Amygdala (tissue), 56 donors: ENCODE results near the gene TBX15.
A peak's percentile ranks its signal among the peaks of the same experiment; 100 is the strongest.

Experiments used
- DNase-seq, 56 donors: peaks; one replicate each; lab custom pipeline; 2025; lab: John Stamatoyannopoulos, UW

Gene TBX15

DNA sequence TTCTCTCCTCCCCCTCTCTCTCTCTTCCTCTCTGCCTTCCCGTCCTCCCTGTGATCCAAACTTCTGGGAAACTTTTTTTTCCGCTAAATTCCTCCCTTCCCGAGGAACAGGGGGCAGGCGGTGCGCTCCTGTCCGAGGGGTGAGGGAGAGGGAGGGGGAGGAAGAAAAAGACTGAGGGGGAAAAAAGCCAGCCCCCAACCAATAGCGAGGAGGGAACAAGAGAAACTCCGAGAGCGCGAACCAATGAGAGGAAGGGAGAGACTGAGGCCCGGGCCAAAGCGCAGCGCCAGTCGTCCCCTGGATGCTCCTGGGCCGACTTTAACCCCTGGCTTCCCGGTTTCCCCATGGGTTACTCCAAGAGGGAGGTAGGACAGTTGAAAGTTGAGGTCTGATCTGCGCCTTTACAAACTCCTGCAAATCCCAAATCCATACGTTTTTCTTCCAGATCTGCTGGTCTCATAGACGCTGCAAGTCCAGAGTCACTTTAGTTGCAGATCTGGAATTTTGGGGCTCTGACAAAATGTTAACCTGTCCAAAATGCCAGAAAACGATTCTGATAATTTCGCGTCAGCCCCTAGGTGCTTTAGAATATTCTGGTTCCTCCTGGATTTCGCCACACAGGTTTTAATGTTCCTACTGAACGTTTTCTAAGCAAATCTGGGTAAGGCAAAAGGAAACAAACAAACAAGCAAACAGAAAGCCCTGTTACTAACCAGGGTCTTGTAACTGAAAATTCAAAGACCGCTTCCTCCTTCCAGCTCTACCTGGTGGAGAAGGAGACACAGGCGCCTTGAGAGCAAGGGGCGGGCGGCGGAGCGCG is at the start of gene TBX15:
Gene TBX15 (minus strand): TSS at position 158 of the 820 bp plus-strand sequence. CDS start 548 bp downstream, outside the sequence.
- DNase-seq, result no peak

DNA sequence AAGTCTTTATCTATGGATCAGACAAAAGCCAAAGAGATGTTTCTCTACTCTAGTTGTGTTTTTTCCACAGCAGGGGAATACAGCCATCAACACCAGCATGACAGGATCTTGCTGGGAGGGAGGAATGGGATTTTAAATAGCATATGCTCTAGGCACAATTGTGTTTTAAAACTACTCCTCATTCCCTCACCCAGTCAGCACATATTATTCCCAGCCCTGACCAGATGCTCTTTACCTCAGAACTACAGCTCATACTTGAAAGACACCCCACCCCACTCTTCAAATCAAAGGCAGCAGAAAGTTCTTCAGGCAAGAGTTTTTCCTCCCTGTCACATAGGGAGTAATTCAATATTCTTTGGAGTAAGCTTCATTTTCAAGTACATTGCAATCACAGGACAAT is 46.2 kb upstream of the TBX15 start:
- no peak for DNase-seq

DNA sequence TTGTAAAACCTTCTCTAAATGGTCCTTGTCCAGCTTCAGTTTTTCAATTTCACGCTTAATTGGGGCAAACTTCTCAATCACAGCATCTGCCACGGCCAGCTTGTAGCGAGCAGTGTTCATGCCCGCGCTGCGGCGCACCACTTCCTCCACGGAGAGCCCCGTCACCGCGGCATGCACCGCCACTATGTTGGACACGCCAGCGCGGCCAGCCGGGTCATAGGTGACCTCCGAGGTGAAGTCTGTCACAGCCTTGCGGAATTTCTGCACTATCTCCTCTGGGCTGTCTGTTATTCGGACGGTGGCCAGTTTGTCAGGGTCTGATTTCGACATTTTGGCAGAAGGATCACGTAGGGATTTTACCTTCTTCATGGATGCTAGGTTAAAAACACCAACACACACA is 44.8 kb upstream of the TBX15 start:
- no peak for DNase-seq

DNA sequence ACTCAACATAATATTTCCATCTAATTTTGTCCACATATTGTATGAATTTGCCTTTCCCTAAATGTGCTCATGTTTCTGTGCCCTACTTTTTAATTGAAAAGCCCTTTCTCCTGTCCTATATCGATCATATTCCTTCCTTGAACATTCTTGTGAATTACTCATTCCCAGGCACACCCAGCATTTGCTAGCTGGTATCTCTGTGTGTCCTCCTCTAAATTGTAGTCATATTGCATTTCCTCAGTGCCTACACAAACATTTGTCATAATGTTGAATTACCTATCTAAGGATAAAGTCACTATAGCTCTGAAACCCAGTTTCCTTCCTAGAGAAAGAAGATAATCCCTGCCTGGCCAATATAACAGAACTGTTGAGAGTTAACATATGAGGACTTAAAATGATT is 39.6 kb upstream of the TBX15 start:
- DNase-seq, result no peak

DNA sequence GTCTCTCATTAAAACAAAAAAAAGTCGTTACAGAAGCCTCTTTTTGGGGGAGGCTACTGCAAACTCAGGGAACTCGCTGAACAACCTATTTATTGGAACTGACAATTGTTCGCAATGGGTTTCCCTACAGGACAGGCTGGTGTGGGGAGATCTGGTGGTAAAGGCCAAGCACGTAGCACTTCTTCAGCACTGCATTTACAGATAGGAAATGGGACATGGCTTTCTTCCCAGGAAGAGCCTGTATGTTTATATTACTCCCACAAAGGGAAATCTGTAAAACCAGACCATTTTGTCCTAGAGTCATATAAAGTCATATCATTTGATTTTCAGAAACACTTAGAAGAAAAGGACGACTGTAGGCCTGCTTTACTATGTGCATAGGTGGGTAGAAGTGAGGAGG is 38.8 kb upstream of the TBX15 start:
- no peak for DNase-seq

DNA sequence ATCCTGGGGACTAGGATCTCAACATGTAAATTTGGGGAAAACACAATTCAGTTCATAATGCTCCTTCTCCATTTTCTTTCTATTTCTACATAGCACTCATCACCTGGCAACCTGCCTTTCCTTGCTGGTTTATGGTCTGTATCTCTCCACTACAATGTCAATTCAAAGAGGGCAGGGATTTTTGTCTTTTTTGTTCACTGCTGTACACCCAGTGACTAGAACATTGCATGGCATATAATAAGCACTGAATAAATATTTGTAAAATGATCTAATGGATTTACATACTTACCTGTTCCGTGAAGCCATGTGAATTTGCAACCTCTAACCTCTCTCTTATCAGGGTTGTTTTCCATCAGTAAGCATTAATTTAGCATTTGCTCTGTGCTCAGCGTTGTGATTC is 27.4 kb upstream of the TBX15 start:
- no peak for DNase-seq

DNA sequence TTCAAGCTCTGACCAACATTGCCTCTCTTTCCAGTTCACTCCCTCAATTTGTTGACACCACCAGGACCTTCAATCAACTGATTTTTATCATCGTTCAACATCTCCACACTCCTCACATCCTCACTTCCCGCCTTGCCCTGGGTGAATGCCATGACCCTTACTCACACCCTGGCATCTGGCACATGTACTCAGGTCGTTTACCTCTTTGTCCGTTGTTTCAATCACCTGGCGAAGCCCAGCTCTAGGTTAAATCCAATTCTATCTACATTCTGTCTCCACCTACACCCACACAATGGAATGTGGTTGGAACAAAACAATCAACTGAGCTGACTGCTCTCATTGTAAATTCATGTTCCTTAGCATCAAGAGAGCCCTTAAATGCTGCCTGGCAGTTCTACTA is 24.2 kb upstream of the TBX15 start:
- DNase-seq, result peak in 1 of 56 donors; percentile 2

DNA sequence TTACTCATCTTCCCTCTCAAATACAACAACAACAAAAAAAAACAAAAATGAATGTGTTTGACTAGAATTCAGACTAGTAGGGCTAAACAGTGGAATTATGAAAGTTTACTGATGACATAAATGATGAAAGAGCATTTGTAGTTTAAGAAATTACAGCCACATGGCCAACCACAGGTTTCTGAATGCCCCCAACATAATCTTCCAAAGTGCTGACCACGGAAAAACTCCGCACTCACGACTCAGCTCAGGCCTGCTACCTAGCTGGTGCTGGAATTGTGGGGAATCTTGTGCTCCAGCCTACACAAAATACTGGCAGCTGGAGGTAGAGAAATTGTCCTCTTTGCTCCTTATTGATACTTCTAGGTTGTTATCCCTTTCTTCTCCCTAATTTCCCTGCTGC is 23.6 kb upstream of the TBX15 start:
- DNase-seq, result no peak

DNA sequence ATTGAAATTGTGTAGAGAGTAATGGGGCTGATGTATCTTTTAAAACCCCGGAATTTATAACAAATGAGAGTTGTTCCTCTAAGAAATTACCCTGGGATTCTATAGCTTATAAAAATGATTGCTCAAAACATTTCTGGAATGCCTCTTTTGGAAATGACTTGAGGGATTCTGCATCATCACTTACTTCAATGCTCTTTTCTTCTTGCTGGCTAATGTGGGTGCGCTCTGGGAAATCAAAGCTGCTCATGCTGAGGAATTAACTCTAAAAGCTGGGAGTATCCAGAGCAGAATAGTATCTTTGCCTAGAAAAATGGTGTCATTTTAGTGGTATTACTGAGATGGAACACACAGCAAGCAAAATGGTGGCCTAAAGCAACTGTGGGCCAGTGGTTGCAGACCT is 23.0 kb upstream of the TBX15 start:
- DNase-seq, result no peak

DNA sequence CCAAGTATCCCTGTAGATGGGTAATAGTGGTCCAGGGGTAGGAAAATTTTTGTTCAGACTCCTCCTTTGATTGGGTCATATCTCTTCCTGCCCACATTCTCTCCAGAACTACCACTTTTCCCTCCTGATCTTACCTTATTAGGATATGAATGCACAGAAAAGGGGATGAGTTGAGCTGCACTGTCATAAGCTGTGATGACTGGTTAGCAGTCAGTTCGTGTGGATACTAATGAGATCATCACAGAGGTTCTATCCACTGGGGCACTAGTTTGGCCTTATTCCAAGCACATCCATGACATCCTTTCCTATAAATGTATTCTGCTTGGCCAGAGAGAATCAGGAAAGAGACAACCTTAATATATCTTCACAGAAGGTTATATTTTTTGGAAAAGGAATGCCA is 22.1 kb upstream of the TBX15 start:
- DNase-seq, result no peak

DNA sequence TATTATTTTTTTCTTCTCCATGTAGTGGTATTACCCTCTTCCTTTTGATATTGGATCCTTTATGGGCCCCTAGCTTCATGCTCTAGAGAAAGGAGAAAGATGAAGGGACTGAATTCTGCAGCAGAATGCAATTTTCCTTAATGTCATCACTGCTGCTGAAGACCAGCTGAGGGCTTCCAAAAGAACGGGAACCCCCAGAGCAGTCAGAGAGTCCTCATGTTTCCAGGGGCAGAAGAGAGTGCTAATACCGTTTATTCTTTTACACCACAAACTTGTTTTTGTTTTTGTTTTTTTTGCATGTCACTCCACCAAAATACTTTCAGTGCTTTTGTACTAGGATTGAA is 21.1 kb upstream of the TBX15 start:
- no peak for DNase-seq

DNA sequence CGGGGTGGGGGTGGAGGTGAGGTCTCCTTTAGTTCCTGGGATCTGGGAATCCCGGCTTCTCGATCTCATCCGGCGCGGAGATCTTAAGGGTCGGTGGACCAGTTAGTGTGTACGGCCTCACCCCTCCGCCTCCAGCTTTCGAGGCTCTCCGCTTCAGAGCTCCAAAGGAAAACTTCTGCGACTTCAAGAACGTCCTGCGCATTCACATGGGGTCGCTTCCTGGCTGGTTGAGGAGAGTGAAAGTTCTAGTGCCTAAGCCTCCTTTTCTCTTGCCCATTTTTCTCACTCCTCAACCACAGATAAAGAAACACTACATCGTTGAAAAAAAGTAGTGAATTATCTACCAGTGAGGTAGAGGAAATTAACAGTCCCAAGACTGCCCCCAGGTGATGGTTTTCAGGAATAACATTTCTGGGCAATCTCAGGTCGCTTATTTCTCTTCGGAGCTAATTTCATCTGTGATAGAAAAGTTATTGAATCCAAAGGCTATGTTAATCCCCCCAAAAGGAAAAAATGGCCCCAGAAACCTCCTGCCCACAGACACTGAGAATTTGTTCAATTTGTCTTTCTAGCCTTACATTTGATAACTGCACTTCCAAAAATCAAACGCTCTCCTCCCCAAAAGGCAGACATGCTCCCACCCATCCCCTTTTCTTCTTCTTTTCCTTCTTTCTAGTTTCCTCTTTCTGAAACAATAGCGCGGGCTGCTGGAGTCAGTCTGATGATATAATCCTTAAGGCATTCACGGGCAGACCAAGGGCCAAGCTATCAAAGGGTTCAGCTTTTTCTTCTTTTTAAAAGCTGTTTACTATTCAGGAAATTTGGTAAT is 20.6 kb upstream of the TBX15 start:
- peak in 1 of 56 donors; percentile 5 for DNase-seq

DNA sequence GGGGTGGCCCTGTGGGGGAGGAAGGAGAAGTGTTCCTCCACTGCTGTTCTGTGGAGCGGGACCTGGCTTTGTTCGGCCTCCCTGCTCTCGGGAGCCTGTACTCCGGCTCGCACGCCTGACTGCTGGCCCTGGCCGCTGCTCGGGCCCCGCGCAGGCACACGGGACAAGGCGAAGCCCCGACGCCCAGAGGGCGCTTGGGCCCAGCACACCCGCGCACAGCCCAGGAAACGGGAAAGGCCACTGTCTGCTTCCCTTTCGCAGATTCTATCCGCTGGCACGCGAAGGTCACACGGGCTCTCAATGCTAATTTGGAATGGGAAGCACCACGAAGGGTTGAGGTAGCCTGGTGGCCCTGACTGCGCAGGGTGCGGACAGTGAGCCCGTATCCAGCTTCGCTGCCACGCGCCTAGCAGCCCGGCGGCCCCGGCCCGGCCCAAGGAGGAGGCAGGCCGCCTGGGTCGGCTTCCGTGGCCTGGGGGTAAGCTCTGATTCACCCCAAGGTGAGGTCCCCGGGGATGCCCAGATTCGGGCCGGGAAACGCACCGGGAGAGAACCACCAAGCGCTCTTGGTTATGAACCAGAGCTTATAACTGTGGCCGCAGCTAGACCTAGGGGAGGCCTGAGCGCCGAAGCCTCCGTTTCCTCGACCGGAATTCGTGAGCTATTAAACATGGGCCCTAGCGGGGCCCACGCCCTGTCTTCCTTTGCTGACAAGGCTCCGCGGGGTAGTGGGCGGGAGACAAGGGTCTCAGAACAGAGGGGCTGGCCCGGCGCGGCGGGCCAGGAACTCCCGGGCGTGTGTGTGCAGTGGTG is 19.7 kb upstream of the TBX15 start:
- DNase-seq, result no peak

DNA sequence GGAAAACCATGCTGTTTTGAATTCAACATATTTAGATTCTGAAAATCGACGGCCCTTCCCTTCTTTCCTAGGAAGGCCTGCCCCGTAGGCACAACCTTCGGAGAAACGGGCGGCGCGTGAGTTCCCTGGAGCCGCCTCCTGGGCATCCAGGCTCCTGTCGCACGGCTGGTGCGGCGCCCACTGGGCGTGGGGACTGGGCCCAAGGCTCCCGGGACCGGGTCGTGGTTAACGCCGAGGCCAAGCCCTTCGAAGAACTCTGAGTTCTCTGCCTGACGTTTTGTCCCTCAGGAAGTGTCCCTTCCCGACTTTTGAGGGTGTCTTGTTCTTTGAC is 19.2 kb upstream of the TBX15 start:
- no peak for DNase-seq

DNA sequence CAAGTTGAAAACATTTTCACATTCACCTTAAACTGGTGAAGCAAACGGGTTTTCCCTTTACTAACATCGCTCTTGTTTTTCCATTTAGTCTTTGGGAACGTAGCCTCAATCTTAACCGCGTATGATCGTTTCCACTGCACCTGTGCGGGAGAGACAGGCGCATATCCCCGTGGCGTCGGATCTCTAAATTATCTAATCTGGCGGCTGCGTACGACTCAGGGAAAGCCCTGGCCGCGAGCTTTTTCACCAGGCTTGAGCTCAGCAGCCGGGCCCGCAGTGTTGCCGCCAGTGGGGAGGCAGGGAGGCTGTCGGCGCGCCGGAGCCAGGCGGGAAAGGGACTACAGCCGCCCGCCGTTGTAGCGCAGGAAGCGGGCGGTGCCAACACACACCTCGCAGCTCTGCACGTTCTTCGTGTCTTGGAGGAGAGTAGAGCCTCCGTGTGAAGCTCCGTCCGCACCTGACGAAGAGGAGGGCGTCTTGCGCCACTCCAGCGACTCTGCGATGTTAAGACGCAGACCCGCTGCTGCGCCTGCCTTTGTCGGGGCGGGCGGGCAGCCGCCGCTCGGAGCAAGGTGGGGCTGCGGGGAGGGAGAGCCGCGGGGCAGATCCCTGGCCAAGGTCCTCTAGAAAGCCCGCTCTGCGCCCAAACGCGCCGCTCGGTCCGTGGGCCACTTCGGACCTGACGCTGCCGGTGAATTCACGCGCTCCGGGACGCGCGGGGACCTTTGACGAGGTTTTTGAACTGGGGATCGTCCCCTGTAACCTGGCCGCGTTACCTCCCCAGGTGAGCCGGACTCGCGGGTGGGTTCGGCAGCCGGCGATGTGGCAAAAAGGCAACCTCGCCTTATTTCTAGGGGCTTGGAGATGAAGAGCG is 18.5 kb upstream of the TBX15 start:
- no peak for DNase-seq

DNA sequence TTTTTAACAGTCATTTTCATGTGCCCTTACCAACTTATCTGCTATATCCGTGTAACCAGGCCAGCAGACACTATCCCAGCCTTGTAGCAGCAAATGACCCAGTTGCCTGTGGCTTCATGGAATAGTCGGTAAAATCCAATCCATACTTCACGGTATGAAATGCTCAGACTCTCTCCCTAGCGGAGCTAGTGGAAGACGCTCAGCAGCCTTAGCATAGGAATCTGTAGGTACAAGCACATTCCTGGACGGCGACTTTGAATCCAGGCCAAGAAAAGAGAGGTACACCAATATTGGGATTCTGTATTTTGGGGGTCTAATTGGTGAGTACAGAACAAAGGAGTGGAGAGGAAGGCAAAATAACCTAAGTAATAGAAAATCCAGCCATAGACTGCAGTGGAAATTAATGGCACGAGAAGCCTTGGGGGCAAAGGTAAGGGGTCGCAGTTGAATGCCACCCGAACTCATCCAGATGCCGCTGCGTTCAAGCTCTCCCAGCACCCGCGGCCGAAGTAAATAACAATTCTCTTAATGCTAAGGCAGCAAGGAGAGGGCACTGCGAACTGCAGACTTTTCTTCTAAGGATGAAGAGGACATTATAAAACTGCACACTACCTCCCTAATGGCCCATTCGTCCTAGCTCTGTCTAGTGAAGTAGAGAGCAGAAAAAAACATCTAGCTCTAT is 17.7 kb upstream of the TBX15 start:
- DNase-seq, result no peak

DNA sequence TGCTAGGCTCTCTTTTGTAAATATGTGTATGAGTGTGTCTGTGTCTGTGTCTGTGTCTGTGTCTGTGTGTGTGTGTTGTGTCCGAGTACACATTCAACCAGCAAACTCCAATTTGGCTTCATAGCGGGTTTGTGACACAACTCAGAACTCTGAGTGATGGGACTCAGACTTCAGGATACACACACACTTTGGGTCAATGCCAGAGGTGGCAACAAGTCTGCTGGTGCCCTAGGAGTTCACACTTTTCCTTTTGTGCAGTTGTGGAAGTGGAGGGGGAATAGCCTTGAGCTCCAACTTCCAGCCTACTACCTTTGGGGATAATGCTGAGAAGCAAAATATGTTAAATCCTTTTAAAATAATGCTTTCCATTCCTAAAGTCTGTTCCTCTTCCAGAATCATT is 16.6 kb upstream of the TBX15 start:
- no peak for DNase-seq

DNA sequence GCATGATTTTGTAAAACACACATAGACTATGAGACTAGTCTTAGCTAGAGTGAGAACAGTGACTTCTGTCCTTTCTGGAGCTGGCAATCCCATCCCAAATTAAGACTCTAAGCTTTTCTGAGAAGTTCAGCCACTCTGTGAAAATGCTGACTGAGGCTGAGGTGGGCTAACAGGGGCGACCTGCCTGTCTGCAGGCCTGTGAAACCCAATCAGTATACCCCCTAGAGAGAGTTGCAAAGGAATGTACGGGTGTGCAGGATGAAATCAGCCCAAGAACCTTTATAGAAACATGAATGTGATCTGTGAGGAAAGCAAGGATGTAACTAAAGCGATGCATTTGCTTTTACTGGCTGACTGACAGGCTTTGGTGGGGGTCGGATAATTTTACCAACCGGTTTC is 16.0 kb upstream of the TBX15 start:
- no peak for DNase-seq

DNA sequence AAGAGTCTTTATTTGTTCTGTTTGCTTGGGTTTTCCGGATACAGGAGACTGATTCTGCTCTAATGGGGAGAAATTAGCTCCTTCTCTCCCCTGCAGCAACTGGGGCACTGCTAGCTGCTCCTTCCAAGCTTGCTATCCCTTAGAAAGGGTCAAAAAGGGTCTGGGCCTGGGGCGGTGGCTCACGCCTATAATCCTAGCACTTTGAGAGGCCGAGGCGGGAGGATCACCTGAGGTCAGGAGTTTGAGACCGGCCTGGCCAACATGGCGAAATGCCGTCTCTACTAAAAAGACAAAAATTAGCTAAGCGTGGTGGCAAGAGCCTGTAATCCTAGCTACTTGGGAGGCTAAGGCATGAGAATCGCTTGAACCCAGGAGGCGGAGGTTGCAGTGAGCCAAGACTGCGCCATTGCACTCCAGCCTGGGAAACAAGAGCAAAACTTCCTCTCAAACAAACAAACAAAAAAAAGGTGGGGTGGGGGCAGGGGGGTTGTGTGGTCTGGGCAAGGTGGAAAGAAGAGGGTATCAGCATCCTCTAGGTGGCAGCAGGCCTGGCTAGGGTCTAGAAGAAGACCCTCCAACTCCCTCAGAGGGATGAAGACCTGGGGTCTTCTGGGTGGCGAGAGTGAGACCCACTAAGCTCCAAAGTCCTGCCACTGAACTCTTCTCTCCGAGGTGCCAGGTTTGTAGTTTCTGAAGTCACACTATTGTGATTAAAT is 15.4 kb upstream of the TBX15 start:
- DNase-seq, result no peak
